CD4-positive, alpha-beta T cell treated with Interferon alpha-2 for 1 hour (primary cell): Measurements from ENCODE around the gene KLK5.

Experiments
- DNase-seq, 2 donors: peaks; one replicate each; pipeline ENCODE4 v3.0.0-alpha.2; 2020 to 2022

The KLK5 gene

GRCh38 chr19:50968716-50969412 lies 16.0 kb upstream of the KLK5 start:
- no peak for DNase-seq

- no peak for DNase-seq
Observed at GRCh38 chr19:50967929-50968715, 15.3 kb upstream of the KLK5 start.

DNA sequence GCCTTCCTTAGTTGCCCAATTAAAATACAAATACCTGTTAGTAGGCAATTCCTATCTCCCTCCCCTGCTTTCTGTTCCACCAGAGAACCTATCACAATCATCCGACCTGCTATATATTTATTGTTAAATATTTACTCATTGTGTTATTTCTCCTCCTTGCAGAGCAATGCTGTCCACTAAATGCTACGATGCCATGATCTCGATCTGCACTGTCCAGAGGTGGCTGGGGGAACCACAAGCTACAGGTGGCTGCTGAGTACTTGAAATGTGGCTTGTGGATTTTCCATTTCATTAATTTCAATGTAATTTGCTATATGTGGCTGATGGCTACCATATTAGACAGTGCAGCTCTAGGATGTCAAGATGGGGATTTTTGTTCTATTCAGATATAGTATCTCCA lies 11.4 kb upstream of the KLK5 start:
- no peak for DNase-seq

- DNase-seq = no peak
Observed at GRCh38 chr19:50963381-50963780, 10.5 kb upstream of the KLK5 start.

DNA sequence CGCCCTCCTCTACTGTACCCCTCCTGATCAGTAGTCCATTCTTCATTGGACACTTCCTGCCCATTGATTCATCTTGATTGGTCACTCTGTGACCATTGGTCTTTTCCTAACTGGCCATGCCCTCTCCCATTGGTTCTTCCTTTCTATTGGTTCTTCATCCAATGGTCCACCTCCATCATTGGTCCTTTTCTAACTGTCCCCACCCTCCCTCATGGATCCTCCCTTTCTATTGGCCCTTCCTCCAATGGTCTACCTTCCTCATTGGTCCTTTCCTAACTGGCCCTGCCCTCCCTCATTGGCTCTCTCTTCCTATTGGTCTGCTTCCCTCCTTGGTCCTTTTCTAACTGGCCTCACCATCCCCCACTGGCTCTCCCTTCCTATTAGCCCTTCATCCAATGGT lies 9.4 kb upstream of the KLK5 start:
- no peak for DNase-seq

DNA sequence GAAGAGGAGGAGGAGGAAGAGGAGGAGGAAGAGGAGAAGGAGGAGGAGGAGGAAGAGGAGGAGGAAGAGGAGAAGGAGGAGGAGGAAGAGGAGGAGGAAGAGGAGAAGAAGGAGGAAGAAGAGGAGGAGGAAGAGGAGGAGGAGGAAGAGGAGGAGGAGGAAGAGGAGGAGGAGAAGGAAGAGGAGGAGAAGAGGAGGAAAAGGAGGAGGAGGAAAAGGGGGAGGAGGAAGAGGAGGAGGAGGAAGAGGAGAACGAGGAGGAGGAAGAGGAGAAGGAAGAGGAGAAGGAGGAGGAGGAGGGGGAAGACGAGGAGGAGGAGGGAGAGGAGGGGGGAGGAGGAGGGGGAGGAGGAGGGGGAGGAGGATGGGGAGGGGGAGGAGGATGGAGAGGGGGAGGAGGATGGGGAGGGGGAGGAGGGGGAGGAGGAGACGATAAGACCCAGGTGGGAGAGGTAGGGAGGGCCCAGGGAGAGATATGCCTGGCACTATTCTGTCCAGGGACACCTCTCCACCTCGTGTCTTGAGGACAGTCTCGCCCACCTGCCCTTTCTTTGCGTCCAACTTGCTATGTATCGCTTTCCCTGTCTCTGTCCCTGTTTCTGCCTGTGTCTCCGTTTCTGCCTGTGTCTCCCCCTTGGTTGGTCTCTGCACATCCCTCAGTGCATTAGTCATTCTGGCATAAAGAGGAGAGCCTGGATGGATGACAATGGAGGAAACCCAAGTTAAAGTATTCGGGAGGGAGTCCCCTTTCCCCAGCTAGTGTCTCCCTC lies 7.1 kb upstream of the KLK5 start:
- no peak for DNase-seq

DNA sequence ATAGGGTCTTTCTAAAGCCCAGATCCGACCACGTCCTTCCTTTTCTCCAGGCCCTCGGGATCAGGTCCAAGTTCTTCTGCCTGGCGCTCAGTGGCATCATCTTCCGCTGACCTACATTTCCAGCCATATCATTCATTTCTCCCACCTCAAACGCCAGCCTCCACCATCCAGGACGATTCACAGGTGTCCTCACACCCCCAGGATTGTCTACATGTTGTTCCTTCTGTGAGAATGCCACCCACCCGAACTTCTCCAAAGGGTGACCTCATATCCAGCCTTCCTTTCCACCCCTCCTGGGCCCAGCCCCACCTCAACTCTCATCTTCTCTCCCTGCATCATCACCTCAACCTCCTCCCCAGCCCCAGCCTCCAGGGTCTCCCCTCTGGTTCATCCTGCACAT lies 4.7 kb upstream of the KLK5 start:
- no peak for DNase-seq

GRCh38 chr19:50949861-50950260 lies 3.0 kb downstream of the KLK5 start:
- DNase-seq = no peak

- no peak for DNase-seq
Observed at GRCh38 chr19:50947123-50947522, 5.7 kb downstream of the KLK5 start.

DNA sequence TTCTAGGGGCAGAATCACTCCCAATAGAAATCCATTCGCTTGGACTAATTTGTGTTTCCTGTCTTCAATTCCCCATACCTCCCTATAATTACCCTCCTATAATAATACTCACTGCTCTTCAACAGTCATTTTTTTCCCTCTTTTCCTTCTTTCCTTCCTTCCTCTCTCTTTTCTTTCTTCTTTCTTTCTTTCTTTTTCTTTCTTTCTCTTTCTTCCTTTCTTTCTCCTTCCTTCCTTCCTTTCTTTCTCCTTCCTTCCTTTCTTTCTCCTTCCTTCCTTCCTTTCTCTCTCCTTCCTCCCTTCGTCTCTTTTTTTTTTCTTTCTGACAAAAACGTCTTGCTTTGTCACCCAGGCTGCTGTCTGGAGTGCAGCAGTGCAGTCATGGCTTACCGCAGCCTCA lies 8.0 kb downstream of the KLK5 start:
- no peak for DNase-seq

DNA sequence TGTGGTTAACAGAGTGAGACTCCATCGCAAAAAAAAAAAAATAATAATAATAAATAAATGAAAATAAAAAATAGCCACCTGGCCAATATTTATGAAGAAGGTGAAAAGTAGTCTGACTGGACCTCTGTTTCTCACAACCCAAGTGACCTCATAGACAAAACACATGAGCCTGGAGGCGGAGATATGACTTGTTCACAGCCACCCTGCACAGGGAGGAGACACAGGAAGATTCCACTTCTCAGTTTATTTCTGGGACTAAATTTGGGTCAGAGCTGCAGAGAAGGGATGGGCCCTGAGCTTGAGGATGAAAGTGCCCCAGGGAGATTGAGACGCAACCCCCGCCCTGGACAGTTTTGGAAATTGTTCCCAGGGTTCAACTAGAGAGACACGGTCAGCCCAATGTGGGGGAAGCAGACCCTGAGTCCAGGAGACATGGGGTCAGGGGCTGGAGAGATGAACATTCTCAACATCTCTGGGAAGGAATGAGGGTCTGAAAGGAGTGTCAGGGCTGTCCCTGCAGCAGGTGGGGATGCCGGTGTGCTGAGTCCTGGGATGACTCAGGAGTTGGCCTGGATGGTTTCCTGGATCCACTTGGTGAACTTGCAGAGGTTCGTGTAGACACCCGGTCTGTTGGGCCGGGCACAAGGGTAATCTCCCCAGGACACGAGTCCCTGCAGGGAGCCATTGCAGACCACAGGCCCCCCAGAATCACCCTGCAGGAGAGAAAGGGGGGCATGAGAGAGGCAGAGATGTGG lies 9.6 kb downstream of the KLK5 start:
- no peak for DNase-seq

DNA sequence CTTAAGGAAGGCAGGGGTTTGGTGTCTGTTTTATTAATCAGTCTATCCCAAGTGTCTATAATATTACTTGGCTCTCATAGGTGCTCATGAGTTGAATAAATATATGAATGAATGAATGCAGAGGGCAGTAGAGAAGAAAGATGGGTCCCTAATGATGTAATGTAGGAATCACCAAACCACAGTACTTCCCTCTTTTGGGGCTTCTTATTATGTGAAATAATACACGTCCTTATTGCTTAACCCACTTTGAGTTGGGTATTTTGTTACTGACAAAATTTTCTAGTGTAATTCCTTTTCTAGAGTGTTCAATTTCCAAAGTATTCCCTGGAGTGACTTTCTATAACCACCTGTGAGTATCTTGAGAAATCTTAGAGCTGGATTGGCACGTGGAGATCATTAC lies 13.2 kb downstream of the KLK5 start:
- DNase-seq = no peak

GRCh38 chr19:50933640-50934039 lies 19.2 kb downstream of the KLK5 start:
- no peak for DNase-seq

- DNase-seq = no peak
Observed at GRCh38 chr19:50932690-50933083, 20.2 kb downstream of the KLK5 start.

- no peak for DNase-seq
Observed at GRCh38 chr19:50932018-50932689, 20.7 kb downstream of the KLK5 start.

DNA sequence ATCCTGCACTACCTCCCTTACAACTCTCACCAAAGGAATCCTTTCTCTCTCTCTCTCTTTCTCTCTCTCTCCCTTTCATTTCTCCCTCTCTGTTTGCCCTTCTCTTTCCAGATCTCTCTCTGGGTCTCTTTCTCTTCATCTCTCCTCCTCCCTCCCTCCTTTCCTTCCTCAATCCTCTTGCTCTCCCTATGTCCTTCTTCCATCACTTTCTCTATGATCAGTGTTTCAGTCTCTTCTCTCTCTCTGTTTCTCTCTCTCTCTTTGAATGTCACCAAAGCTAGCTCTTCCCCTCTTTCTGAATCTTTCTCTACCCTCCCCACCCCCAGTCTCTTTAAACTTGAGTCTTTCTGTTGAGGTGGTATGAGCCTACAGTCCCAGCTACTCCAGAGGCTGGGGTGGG lies 21.8 kb downstream of the KLK5 start:
- DNase-seq = no peak

DNA sequence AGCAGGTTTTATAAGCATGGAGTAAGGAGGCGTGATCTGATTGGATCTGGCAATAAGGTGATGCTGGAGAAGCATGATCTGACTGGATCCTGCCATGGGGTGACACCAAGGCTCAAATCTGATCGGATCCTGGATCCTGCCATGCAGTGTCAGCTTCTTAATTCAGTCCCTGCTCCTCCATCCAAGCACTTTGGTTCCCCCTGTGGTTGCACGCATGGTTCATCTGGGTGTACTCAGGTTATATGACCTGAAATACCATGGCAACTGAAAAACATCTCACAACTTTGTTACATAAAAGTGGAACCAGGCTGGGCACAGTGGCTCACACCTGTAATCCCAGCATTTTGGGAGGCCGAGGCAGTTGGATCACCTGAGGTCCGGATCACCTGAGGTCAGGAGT lies 24.0 kb downstream of the KLK5 start:
- DNase-seq = no peak

DNA sequence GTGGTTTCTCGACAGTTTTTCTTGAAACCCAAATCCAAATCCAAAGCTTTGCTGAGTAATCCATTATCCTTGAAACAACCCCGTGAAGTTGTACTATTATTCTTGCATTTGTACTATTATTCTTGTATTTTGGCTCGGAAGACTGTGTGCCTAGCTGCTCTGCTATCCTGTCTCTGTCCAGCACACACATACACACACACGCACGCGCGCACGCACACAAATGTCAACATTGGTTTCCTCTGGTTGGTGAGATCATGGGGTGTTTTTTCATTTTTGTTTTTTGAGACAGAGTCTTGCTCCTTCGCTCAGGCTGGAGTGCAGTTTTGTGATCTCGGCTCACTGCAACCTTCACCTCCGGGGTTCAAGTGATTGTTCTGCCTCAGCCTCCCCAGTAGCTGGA lies 26.7 kb downstream of the KLK5 start:
- DNase-seq = no peak

- no peak for DNase-seq
Observed at GRCh38 chr19:50925734-50926133, 27.1 kb downstream of the KLK5 start.

DNA sequence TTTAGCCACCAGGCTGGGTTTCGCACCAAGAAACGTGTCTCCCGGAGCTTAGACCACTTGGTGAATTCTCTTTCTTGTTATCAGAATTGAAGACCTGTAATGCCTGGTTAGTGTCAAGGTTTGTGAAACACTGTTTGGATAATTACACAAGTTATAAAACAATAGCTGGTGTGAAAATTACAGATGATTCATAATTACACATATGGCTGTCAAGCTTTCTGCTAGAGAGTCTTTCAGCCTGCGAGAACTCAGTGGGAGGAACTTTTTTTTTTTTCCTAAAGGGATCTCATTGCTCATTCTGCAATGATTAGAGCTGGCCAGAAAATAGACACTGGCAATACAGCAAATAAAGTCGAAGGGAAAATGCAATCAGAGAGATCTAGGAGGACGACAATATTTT lies 28.3 kb downstream of the KLK5 start:
- no peak for DNase-seq

DNA sequence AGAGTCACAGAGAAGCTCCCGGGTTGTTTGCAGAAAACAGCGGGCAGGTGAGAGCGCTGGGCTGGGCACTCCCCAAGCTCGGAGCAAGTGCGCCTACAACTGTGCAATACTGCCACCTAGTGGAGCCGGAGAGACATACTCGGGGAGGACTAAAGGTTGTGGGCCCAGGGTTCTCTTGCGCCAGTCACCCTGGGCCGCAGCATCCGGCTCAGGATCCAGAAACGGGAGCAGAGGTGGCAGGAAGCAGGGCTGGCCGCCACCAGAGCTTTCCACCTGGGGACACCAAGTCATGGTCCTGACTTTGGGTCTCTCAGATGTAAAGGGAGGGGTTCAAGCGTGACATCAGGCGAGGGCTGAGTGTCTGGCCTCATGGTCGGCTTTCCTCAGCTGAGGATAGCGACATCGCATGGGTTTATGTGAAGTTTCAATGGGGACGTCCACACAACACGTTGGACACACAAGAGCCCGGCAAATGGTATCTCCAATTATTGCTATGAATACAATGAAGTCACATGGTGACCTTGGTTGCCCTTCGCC lies 30.5 kb downstream of the KLK5 start:
- peak; percentile 72 to 78 for DNase-seq
